Esophagus squamous epithelium (tissue), 4 donors: ENCODE results near the gene RAB8B.

ENCODE experiments used
- CTCF ChIP-seq, 6 experiments: fragments of 450-650 bp in 4 of 6; fragments of 200-600 bp in 2 of 6; sonication (generic) in 2 of 6; IDR thresholded peaks; one replicate each; pipeline ENCODE4 v1.5.1; 2016 to 2019; ENCODE audit warnings: antibody characterized with exemption in 6 of 6, mild to moderate bottlenecking in 4 of 6, moderate library complexity in 4 of 6
- POLR2A ChIP-seq, 4 donors: fragments of 450-650 bp; IDR thresholded peaks; one replicate each; pipeline ENCODE4 v1.6.1; 2017; ENCODE audit warnings: antibody characterized with exemption in 4 of 4, mild to moderate bottlenecking in 4 of 4, moderate library complexity in 3 of 4

- no peak for TF ChIP-seq CTCF (IDR thresholded peaks at IDR 0.05)
- no peak for TF ChIP-seq POLR2A (IDR thresholded peaks at IDR 0.05)
These were observed 119.5 kb downstream of the RAB8B start for GRCh38 chr15:63308947-63309346.
